Measurements from ENCODE around the gene TMEM86A.
"Not testable (repeated sequence)": the region's sequence is repeated elsewhere in the genome, so short reads cannot be mapped to it uniquely, and the experiment has no call there.

The TMEM86A gene

DNA sequence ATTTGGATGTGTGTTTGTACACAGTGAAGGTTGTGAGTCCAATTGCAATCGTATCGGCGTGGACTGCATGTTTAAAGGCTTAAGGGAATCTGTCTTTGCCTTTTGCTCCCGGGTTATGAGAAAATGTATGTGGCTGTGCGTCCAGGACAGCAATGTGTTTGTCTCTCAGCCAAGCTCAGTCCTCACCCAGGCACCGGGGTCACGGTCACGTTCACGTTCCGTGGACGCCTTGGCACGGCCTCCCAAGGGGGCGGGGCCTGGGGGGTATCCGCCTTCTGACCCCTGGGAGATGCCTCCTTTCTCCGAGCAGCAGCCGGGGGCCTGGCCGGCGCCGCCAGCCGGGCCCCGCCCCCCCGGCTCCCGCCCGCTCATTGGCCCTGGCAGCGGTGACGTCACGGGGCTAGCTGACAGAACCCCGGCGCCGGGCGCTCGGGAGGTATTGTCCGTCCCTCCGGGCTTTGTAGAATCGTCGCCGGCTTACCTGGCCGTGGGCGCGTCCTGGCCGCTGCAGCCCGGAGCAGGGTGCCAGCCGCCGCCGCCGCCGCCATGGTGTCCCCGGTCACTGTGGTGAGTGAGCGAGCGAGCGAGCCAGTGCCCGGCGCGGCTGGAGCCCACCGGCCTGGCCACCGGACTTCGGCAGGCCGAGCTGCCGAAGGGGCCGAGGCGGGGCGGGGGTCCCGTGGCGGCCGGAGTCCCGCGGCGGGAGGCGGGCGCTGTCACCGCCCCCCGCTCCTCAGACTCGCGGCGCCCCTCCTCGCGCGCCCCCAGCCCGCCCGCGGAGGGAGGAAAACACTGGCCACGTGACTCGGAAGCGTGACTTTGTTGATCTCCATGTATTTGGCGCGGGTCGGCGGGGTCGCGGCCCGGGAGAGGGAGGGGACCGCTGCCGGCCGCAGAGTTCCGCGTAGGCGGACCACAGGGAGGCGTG is at the start of gene TMEM86A:
Gene TMEM86A (plus strand): TSS at position 439 of the 928 bp plus-strand sequence. CDS start 108 bp downstream, at position 547.
- peak; percentile 83 for DNase-seq

- DNase-seq, result no peak
Observed at GRCh38 chr11:18650353-18650752, 48.2 kb upstream of the TMEM86A start.

GRCh38 chr11:18650859-18651557 is 47.6 kb upstream of the TMEM86A start:
- DNase-seq, result peak; percentile 63

GRCh38 chr11:18657673-18658072 is 40.9 kb upstream of the TMEM86A start:
- no peak for DNase-seq

- DNase-seq, result not testable (repeated sequence)
Observed at GRCh38 chr11:18665353-18665872, 33.2 kb upstream of the TMEM86A start.

DNA sequence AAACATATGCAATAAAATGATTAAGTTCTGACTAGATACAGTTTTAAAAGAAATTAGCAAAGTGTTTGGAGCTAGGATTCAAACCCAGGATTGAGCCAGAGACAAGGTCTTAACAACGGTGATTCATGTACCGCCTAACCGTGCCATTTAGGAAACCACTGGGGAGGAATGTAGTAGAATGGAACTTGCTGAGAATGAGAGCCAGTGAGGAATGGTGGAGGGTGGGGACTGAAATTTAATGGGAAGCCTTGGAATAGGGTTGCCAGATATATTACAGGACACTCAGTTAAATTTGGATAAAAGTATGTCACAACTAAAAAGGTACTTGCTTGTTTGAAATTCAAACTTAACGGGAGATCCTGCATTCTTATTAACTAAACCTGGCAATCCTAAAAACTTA is 30.4 kb upstream of the TMEM86A start:
- DNase-seq, result peak; percentile 23

GRCh38 chr11:18669219-18669596 is 29.4 kb upstream of the TMEM86A start:
- DNase-seq, result peak; percentile 9

- DNase-seq, result no peak
Observed at GRCh38 chr11:18669711-18670110, 28.9 kb upstream of the TMEM86A start.

DNA sequence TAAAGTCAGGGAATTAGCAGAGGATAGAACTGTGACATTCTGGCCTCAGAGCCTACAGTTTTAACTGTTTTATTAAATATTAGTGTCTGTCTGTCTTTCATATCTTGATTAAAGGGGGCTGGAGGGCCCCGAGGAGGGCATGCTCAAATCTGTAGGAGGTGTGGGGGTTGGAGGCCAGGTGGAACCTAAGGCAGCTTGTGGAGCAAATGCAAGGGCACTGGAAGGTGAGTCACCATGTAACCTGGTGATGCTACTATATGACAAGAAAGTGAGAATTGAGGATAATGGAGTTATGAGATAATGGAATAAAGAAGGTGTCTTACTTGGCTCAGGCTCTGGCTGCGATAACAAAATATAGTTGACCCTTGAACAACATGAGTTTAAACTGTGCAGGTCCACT is 27.3 kb upstream of the TMEM86A start:
- no peak for DNase-seq

DNA sequence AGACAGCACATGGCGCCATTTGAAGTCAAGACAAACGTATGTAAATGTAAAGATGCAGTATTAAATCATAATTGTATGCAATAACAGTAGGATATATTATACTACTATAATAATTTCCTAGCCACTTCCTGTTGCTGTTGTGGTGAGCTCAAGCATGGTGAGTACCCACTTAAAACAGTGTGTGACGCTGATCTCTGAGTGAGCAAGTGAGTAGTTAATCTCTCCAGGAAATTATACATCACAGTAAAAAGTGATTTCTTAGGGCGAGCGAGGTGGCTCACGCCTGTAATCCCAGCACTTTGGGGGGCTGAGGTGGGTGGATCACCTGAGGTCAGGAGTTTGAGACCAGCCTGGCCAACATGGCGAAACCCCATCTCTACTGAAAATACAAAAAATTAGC is 26.4 kb upstream of the TMEM86A start:
- DNase-seq, result peak; percentile 28

DNA sequence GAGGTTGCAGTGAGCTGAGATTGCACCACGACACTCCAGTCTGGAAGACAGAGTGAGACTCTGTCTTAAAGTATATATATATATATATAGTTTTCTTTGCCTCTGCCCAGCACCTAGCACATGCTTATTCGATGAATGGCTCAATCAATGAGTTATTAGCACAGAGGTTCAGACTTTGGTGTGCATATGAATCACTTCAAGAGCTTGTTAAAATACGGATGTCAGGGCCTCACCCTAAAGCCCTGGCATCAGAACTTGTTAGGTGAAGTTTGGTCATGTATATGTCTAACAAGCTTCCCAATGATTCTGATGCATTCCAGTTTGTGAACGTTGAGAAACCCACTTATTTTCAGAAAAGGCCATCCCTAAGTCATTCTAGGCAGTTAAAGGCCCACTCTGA is 21.8 kb upstream of the TMEM86A start:
- no peak for DNase-seq

DNA sequence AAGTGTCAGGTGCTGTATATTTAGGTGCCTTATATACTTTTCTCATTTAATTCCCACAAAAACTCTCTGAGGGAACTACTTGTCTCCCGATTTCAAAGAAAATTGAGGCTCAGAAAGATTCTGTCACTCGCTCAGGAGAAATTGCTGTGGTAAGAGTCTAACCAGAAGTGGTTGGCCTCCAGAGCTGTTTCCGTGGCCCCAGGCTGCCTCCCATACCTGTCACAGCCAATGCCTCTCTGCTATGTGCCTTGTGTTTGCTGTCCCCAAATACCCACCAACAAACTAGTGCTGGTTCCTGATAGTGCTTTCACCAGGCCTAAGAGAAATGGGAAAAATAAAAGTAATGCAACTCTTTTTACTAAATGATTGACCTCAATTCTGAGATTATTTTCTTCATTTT is 21.0 kb upstream of the TMEM86A start:
- no peak for DNase-seq

GRCh38 chr11:18681949-18682348 is 16.6 kb upstream of the TMEM86A start:
- DNase-seq, result not testable (repeated sequence)

GRCh38 chr11:18682466-18682865 is 16.1 kb upstream of the TMEM86A start:
- DNase-seq, result no peak

GRCh38 chr11:18684267-18684666 is 14.3 kb upstream of the TMEM86A start:
- DNase-seq, result no peak

DNA sequence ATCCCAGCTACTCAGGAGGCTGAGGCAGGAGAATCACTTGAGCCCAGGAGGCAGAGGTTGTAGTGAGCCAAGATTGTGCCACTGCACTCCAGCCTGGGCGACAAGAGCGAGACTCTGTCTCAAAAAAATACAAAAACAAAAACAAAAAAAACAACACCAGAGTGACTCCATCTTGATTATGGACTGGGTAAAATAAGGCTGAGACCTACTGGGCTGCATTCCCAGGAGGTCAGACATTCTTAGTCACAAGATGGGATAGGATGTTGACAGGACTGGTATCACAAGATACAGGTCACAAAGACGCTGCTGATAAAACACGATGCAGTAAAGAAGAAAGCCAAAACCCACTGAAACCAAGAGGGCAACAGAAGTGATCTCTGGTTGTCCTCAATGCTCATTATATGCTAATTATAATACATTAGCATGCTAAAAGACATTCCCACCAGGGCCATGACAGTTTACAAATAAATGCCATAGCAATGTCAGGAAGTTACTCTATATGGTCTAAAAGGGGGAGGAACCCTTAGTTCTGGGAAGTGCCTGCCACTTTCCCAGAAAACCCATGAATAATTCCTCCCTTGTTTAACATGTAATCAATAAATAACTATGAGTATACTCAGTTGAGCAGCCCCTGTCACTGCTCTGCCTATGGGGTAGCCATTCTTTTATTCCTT is 7.0 kb upstream of the TMEM86A start:
- not testable (repeated sequence) for DNase-seq

- no peak for DNase-seq
Observed at GRCh38 chr11:18692941-18693760, 5.4 kb upstream of the TMEM86A start.

DNA sequence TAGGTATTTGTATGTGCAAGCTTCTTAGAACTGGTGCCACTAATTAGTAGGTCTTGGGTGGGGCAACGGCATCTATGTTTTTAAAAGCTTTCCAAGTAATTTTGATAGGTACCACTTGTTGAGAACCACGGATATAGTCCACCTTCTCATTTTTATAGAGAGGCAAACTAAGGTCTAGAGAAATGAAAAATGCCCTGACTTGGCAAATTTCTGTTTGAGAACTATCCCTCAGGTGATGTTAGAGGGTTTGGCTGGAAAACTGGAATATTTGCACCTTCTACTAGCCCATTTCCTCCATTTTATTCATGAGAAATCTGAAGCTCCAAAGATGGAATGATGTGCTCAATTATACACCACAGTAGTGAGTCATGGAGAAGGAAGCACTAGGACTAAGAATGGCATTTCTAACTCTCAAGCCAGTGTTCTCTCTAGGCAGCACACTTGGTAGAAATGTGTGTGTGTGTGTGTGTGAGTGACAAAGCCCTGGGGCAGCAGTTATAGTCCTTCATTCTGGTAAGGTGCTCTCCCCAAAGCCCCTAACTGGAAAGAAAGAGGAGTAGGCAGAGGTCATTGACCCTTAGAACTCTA is 1.8 kb upstream of the TMEM86A start:
- DNase-seq, result peak; percentile 61

- DNase-seq, result no peak
Observed at GRCh38 chr11:18697576-18697975, 1.0 kb upstream of the TMEM86A start.

DNA sequence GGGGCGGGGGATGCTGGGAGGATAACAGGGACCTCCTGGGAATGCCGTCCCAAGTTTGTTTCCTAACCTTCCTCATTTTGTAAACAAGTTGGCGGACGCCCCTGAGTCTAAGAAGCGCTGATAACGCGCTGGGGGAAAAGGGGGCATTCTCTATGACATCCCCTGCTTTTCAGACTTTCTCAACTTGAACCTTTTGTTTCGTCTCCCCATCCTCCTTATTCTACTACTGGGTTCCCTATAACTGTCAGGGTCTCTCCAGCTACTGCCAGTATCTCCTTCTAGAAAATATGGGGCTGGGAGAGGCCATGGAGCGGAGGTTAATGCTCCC is 654 bp downstream of the TMEM86A start:
- DNase-seq, result no peak

- no peak for DNase-seq
Observed at GRCh38 chr11:18699848-18700261, 1.3 kb downstream of the TMEM86A start.

DNA sequence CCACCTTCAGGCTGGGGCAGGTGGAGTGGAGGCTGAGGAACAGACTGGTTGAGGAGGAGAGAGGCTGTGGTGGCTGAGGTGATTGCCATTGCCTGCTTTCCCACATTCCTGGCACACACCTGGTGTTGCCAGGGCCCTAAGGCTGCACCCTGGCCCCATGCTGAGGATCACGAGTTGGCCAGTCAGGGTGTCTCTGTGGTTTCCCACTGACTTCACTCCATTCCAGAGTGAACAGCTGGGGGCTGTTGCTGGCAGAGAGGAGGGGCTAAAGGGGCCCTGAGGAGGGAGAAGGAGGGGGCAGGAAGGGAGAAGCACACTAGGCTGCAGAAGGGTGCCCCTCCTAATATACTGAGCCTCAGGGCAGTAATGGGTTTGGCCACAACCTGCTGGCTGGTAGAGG is 1.8 kb downstream of the TMEM86A start:
- DNase-seq, result no peak

Measured in fibroblast of skin of right biceps (primary cell).